ENCODE data around the gene PDCD1. TPM values are rescaled to one million over a fixed set of nuclear protein-coding genes. Genes with fewer than 3 reads are reported as not detected.

PDCD1 gene
- total and polyA plus RNA-seq, 9 donors: 0.13 to 0.57 (median 0.27) TPM; not detected in 2

GRCh38 chr2:241861264-241861663 is 2.6 kb upstream of the PDCD1 start:
- Histone ChIP-seq H3K9me3 (no peaks in the 10 kb centered on the region), H3K27ac (no peak overlapping the region), H3K4me3 (no peak overlapping the region), H3K36me3 (no peaks in the 10 kb centered on the region), H3K27me3 (no peaks in the 10 kb centered on the region), H3K4me1 (ENCODE audit: insufficient read depth) (peaks cover 20% of the 10 kb centered on the region)
- intact Hi-C loops (cut with DNase I): no loop called here
- no peak for DNase-seq
- TF ChIP-seq EP300 (IDR thresholded peaks at IDR 0.05): no peak
- no peak for TF ChIP-seq CTCF (IDR thresholded peaks at IDR 0.05)
- TF ChIP-seq POLR2A (IDR thresholded peaks at IDR 0.05): no peak
- 90 to 98% (median 96%) methylated on average over 1 of the region's 1 CpG for WGBS, 3 donors

- H3K27me3 ChIP-seq: no peaks in the 10 kb centered on the region
- peaks cover 20% of the 10 kb centered on the region for H3K4me1 ChIP-seq (ENCODE audit: insufficient read depth)
- H3K4me3 ChIP-seq: peak overlapping the region; percentile 16
- TF ChIP-seq POLR2A (IDR thresholded peaks at IDR 0.05) (no peak), EP300 (IDR thresholded peaks at IDR 0.05) (no peak), CTCF (IDR thresholded peaks at IDR 0.05) (no peak)
- H3K36me3 ChIP-seq: no peaks in the 10 kb centered on the region
- no peaks in the 10 kb centered on the region for H3K9me3 ChIP-seq
- intact Hi-C loops (cut with DNase I): no loop called here
- peak overlapping the region; percentile 90 to 97 for H3K27ac ChIP-seq
- 88 to 92% (median 90%) methylated on average over 10 of the region's 10 CpGs for WGBS, 3 donors
- peak in 3 of 5 donors; percentile 30 to 52 (median 37) for DNase-seq
Measured at GRCh38 chr2:241860184-241861078, 1.7 kb upstream of the PDCD1 start.

GRCh38 chr2:241859436-241860183 is 916 bp upstream of the PDCD1 start:
- peak overlapping the region; percentile 90 to 97 for H3K27ac ChIP-seq
- H3K9me3 ChIP-seq: no peaks in the 10 kb centered on the region
- peak; percentile 84 to 90 (median 86) for DNase-seq
- peak overlapping the region; percentile 16 for H3K4me3 ChIP-seq
- intact Hi-C loops (cut with DNase I): no loop called here
- 5 to 11% (median 6%) methylated on average over 30 of the region's 30 CpGs for WGBS, 3 donors
- no peaks in the 10 kb centered on the region for H3K27me3 ChIP-seq
- peak; percentile 26 for TF ChIP-seq POLR2A (IDR thresholded peaks at IDR 0.05)
- TF ChIP-seq EP300 (IDR thresholded peaks at IDR 0.05): no peak
- TF ChIP-seq CTCF (IDR thresholded peaks at IDR 0.05): peak in 2 of 3 donors; percentile 45 to 51
- H3K36me3 ChIP-seq: no peaks in the 10 kb centered on the region
- peaks cover 20% of the 10 kb centered on the region for H3K4me1 ChIP-seq (ENCODE audit: insufficient read depth)

GRCh38 chr2:241859017-241859435 is 332 bp upstream of the PDCD1 start:
- WGBS, 3 donors: 28 to 39% (median 31%) methylated on average over 8 to 9 of the region's 9 CpGs
- intact Hi-C loops (cut with DNase I): no loop called here

More at GRCh38 chr2:241859017-241859435, 332 bp upstream of the PDCD1 start:
- no peak for DNase-seq
- no peaks in the 10 kb centered on the region for H3K9me3 ChIP-seq
- H3K4me1 ChIP-seq (ENCODE audit: insufficient read depth): peaks cover 19% of the 10 kb centered on the region
- no peaks in the 10 kb centered on the region for H3K27me3 ChIP-seq
- H3K27ac ChIP-seq: peak overlapping the region; percentile 90 to 97
- no peaks in the 10 kb centered on the region for H3K36me3 ChIP-seq
- H3K4me3 ChIP-seq: no peak overlapping the region
- TF ChIP-seq POLR2A (IDR thresholded peaks at IDR 0.05) (no peak), CTCF (IDR thresholded peaks at IDR 0.05) (no peak), EP300 (IDR thresholded peaks at IDR 0.05) (no peak)

Measured in ovary (tissue), 9 donors.